Measurements from ENCODE around the gene FUOM.

Gene FUOM

GRCh38 chr10:133350283-133350949 lies 7.4 kb downstream of the FUOM start:
- no peak for DNase-seq (ENCODE audit: low read depth)

GRCh38 chr10:133349577-133350011 lies 8.2 kb downstream of the FUOM start:
- DNase-seq (ENCODE audit: low read depth) = no peak

- DNase-seq (ENCODE audit: low read depth) = no peak
Observed at GRCh38 chr10:133349160-133349568, 8.7 kb downstream of the FUOM start.

GRCh38 chr10:133347710-133348517 lies 9.9 kb downstream of the FUOM start:
- DNase-seq (ENCODE audit: low read depth) = no peak

- no peak for DNase-seq (ENCODE audit: low read depth)
Observed at GRCh38 chr10:133346413-133346812, 11.4 kb downstream of the FUOM start.

- no peak for DNase-seq (ENCODE audit: low read depth)
Observed at GRCh38 chr10:133344236-133344635, 13.6 kb downstream of the FUOM start.

GRCh38 chr10:133343558-133343957 lies 14.3 kb downstream of the FUOM start:
- DNase-seq (ENCODE audit: low read depth) = no peak

GRCh38 chr10:133342942-133343341 lies 14.9 kb downstream of the FUOM start:
- no peak for DNase-seq (ENCODE audit: low read depth)

GRCh38 chr10:133341983-133342382 lies 15.8 kb downstream of the FUOM start:
- DNase-seq (ENCODE audit: low read depth) = no peak

GRCh38 chr10:133339708-133340380 lies 18.0 kb downstream of the FUOM start:
- DNase-seq (ENCODE audit: low read depth) = no peak

GRCh38 chr10:133338080-133339071 lies 19.4 kb downstream of the FUOM start:
- no peak for DNase-seq (ENCODE audit: low read depth)

GRCh38 chr10:133337370-133337725 lies 20.5 kb downstream of the FUOM start:
- no peak for DNase-seq (ENCODE audit: low read depth)

GRCh38 chr10:133336577-133337369 lies 21.0 kb downstream of the FUOM start, which contains the start of gene CALY:
Gene CALY, minus strand, starts transcription at chr10:133336896. Its CDS starts 7,907 bp downstream, at chr10:133328989.
- DNase-seq (ENCODE audit: low read depth) = no peak

- DNase-seq (ENCODE audit: low read depth) = no peak
Observed at GRCh38 chr10:133336118-133336576, 21.7 kb downstream of the FUOM start.

- DNase-seq (ENCODE audit: low read depth) = no peak
Observed at GRCh38 chr10:133335246-133336117, 22.3 kb downstream of the FUOM start.

GRCh38 chr10:133334503-133335245 lies 23.1 kb downstream of the FUOM start:
- DNase-seq (ENCODE audit: low read depth) = no peak

- DNase-seq (ENCODE audit: low read depth) = no peak
Observed at GRCh38 chr10:133332936-133333699, 24.7 kb downstream of the FUOM start.

Measured in fibroblast of the conjunctiva (primary cell).